ENCODE data around the gene SLC9A8. TPM values are rescaled to one million over a fixed set of nuclear protein-coding genes. Genes with fewer than 3 reads are reported as not detected.

The SLC9A8 gene
- polyA plus RNA-seq, 1 donor from 2014 or later = 6.7 TPM

DNA sequence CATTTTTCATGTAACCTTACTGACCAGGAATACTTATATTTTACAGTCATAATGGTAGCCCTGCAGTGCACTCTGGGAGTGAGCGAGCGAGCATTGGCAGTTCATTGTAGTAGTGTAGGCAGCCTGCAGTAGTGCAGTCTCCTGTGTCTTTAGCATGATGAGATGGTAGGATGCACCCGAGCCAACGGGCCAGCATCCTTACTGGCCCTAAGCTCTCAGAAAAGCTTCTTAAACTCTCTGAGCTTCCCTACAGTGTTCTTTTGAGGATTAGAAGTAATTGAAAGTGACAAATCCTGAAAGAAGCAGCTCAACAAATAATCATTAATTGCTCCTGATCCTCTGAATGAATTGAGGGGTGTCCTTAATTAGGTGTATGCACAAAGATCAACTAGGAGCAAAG lies 20.9 kb downstream of the SLC9A8 start:
- Histone ChIP-seq H4K20me1 (ENCODE audit: insufficient read depth) (no peaks in the 10 kb centered on the region), H3K27ac (ENCODE audit: low read length) (no peak overlapping the region), H3K4me3 (ENCODE audit: low read length) (no peak overlapping the region), H3K9me2 (ENCODE audit: insufficient read depth, low read length) (no peaks in the 10 kb centered on the region), H2AFZ (ENCODE audit: low read depth, low read length) (no peak overlapping the region), H3K4me2 (ENCODE audit: low read length) (no peak overlapping the region), H3K27me3 (ENCODE audit: insufficient read depth, low read depth, low read length) (no peaks in the 10 kb centered on the region), H3K9ac (ENCODE audit: low read length) (no peak overlapping the region), H3K9me3 (ENCODE audit: low read length) (no peaks in the 10 kb centered on the region), H3F3A (ENCODE audit: insufficient read depth, low read length, poor library complexity, severe bottlenecking) (no peaks in the 10 kb centered on the region), H3K36me3 (ENCODE audit: insufficient read depth, low read length) (peaks cover 7% of the 10 kb centered on the region), H3K79me2 (replicated peaks; ENCODE audit: insufficient read depth, low read length) (no peaks in the 10 kb centered on the region)
- TF ChIP-seq, protein P1, sequence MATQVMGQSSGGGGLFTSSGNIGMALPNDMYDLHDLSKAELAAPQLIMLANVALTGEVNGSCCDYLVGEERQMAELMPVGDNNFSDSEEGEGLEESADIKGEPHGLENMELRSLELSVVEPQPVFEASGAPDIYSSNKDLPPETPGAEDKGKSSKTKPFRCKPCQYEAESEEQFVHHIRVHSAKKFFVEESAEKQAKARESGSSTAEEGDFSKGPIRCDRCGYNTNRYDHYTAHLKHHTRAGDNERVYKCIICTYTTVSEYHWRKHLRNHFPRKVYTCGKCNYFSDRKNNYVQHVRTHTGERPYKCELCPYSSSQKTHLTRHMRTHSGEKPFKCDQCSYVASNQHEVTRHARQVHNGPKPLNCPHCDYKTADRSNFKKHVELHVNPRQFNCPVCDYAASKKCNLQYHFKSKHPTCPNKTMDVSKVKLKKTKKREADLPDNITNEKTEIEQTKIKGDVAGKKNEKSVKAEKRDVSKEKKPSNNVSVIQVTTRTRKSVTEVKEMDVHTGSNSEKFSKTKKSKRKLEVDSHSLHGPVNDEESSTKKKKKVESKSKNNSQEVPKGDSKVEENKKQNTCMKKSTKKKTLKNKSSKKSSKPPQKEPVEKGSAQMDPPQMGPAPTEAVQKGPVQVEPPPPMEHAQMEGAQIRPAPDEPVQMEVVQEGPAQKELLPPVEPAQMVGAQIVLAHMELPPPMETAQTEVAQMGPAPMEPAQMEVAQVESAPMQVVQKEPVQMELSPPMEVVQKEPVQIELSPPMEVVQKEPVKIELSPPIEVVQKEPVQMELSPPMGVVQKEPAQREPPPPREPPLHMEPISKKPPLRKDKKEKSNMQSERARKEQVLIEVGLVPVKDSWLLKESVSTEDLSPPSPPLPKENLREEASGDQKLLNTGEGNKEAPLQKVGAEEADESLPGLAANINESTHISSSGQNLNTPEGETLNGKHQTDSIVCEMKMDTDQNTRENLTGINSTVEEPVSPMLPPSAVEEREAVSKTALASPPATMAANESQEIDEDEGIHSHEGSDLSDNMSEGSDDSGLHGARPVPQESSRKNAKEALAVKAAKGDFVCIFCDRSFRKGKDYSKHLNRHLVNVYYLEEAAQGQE (IDR thresholded peaks at IDR 0.05; ENCODE audit: borderline replicate concordance) = no peak
- TF ChIP-seq, protein P2, sequence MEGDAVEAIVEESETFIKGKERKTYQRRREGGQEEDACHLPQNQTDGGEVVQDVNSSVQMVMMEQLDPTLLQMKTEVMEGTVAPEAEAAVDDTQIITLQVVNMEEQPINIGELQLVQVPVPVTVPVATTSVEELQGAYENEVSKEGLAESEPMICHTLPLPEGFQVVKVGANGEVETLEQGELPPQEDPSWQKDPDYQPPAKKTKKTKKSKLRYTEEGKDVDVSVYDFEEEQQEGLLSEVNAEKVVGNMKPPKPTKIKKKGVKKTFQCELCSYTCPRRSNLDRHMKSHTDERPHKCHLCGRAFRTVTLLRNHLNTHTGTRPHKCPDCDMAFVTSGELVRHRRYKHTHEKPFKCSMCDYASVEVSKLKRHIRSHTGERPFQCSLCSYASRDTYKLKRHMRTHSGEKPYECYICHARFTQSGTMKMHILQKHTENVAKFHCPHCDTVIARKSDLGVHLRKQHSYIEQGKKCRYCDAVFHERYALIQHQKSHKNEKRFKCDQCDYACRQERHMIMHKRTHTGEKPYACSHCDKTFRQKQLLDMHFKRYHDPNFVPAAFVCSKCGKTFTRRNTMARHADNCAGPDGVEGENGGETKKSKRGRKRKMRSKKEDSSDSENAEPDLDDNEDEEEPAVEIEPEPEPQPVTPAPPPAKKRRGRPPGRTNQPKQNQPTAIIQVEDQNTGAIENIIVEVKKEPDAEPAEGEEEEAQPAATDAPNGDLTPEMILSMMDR (IDR thresholded peaks at IDR 0.05; ENCODE audit: poor library complexity, severe bottlenecking) = no peak
- TF ChIP-seq EZH2 (IDR thresholded peaks at IDR 0.05; ENCODE audit: borderline replicate concordance, insufficient read depth, low read length, poor library complexity, severe bottlenecking) (no peak), TAF1 (IDR thresholded peaks at IDR 0.05; ENCODE audit: low read depth) (no peak), EP300 (conservative IDR thresholded peaks at IDR 0.05; ENCODE audit: poor library complexity, severe bottlenecking) (no peak), SMC3 (conservative IDR thresholded peaks at IDR 0.05; ENCODE audit: poor library complexity) (no peak), POLR2AphosphoS5 (IDR thresholded peaks at IDR 0.05) (no peak), MXI1 (conservative IDR thresholded peaks at IDR 0.05; ENCODE audit: poor library complexity, severe bottlenecking) (no peak), RAD21 (conservative IDR thresholded peaks at IDR 0.05) (no peak)

DNA sequence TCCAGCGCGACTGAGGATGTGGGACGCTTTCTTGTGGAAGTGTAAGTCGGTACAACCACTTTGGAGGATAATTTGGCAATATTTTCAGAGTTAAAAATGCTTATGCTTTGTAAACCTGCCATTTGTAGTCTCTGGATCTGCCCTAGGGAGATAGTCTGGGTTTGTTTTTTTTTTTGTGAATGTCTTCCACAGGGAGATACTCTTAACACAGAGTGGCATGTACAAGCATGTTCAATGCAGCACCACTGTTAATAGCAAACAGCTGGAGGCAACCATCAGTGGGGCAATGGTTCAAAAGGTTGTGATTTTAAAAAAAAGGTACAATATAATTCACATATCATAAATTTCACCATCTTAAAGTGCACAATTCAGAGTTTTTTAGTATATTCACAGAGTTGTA lies 22.4 kb downstream of the SLC9A8 start:
- Histone ChIP-seq H3K4me3 (ENCODE audit: low read length) (no peak overlapping the region), H2AFZ (ENCODE audit: low read depth, low read length) (no peak overlapping the region), H3K79me2 (replicated peaks; ENCODE audit: insufficient read depth, low read length) (no peaks in the 10 kb centered on the region), H3K27ac (ENCODE audit: low read length) (no peak overlapping the region), H3K36me3 (ENCODE audit: insufficient read depth, low read length) (peaks cover 7% of the 10 kb centered on the region), H3K9me2 (ENCODE audit: insufficient read depth, low read length) (no peaks in the 10 kb centered on the region), H3K9ac (ENCODE audit: low read length) (no peak overlapping the region), H4K20me1 (ENCODE audit: insufficient read depth) (no peaks in the 10 kb centered on the region), H3K4me2 (ENCODE audit: low read length) (no peak overlapping the region), H3F3A (ENCODE audit: insufficient read depth, low read length, poor library complexity, severe bottlenecking) (no peaks in the 10 kb centered on the region), H3K9me3 (ENCODE audit: low read length) (no peaks in the 10 kb centered on the region), H3K27me3 (ENCODE audit: insufficient read depth, low read depth, low read length) (no peaks in the 10 kb centered on the region)
- no peak for TF ChIP-seq TAF1 (IDR thresholded peaks at IDR 0.05; ENCODE audit: low read depth)
- TF ChIP-seq, protein P1 (IDR thresholded peaks at IDR 0.05; ENCODE audit: borderline replicate concordance) = no peak
- no peak for TF ChIP-seq MXI1 (conservative IDR thresholded peaks at IDR 0.05; ENCODE audit: poor library complexity, severe bottlenecking)
- TF ChIP-seq POLR2AphosphoS5 (IDR thresholded peaks at IDR 0.05) = no peak
- no peak for TF ChIP-seq EP300 (conservative IDR thresholded peaks at IDR 0.05; ENCODE audit: poor library complexity, severe bottlenecking)
- TF ChIP-seq EZH2 (IDR thresholded peaks at IDR 0.05; ENCODE audit: borderline replicate concordance, insufficient read depth, low read length, poor library complexity, severe bottlenecking) = no peak
- TF ChIP-seq, protein P2 (IDR thresholded peaks at IDR 0.05; ENCODE audit: poor library complexity, severe bottlenecking) = no peak
- TF ChIP-seq SMC3 (conservative IDR thresholded peaks at IDR 0.05; ENCODE audit: poor library complexity) = no peak
- TF ChIP-seq RAD21 (conservative IDR thresholded peaks at IDR 0.05) = no peak

Data from neural cell (in vitro differentiated cells).